GM12878 (cell line): Measurements from ENCODE around the gene FKBP3.

Experiments used
- BCLAF1 ChIP-seq: fragments of 450-650 bp; IDR thresholded peaks from 2 replicates; pipeline ENCODE4 v1.6.1; 2017; ENCODE audit warnings: antibody characterized with exemption, mild to moderate bottlenecking, moderate library complexity
- CBFB ChIP-seq: IDR thresholded peaks from 2 replicates; pipeline ENCODE4 v1.6.1; 2016; ENCODE audit warnings: antibody characterized with exemption, low read depth
- CTCF ChIP-seq, 3 experiments: IDR thresholded peaks in 2 of 3; conservative IDR thresholded peaks in 1 of 3; 2 replicates each; pipeline ENCODE4 v1.5.1; 2011; ENCODE audit warnings: low read depth in 3 of 3, low read length in 3 of 3, mild to moderate bottlenecking in 3 of 3, control low read depth in 2 of 3, moderate library complexity in 2 of 3, inconsistent platforms in 1 of 3, mixed read lengths in 1 of 3; ENCODE audit not compliant: control insufficient read depth in 2 of 3, insufficient read depth in 1 of 3; ENCODE audit errors: extremely low read depth in 1 of 3
- EZH2 ChIP-seq: IDR thresholded peaks from 2 replicates; pipeline ENCODE4 v1.6.1; 2012; ENCODE audit warnings: low read depth, mild to moderate bottlenecking, control low read depth, inconsistent platforms, low read length, borderline replicate concordance; ENCODE audit not compliant: control insufficient read depth
- KDM1A ChIP-seq: fragments of 200-600 bp; sonication (generic); IDR thresholded peaks from 2 replicates; pipeline ENCODE4 v1.6.1; 2016; ENCODE audit warnings: borderline replicate concordance
- POLR2A ChIP-seq: IDR thresholded peaks from 2 replicates; pipeline ENCODE4 v1.6.1; 2011; ENCODE audit warnings: low read depth, mild to moderate bottlenecking, low read length
- SP1 ChIP-seq: IDR thresholded peaks from one replicate; pipeline ENCODE4 v1.6.1; 2011; ENCODE audit warnings: low read depth, low read length
- TF ChIP-seq, protein P1 (sequence below): IDR thresholded peaks from 2 replicates; pipeline ENCODE4 v1.6.1; 2011; ENCODE audit warnings: borderline replicate concordance, low read depth, mild to moderate bottlenecking, moderate library complexity, mixed read lengths, low read length; ENCODE audit not compliant: insufficient read depth; ENCODE audit errors: extremely low read length

- TF ChIP-seq BCLAF1 (no peak), CTCF (IDR thresholded peaks at IDR 0.05 in 2 of 3, conservative IDR thresholded peaks at IDR 0.05 in 1 of 3; ENCODE audit: control insufficient read depth in 2 of 3, extremely low read depth in 1 of 3, insufficient read depth in 1 of 3, low read depth in 3 of 3, low read length in 3 of 3) (no peak), KDM1A (no peak), CBFB (no peak), POLR2A (no peak), SP1 (no peak), EZH2 (no peak)
- TF ChIP-seq, protein P1, sequence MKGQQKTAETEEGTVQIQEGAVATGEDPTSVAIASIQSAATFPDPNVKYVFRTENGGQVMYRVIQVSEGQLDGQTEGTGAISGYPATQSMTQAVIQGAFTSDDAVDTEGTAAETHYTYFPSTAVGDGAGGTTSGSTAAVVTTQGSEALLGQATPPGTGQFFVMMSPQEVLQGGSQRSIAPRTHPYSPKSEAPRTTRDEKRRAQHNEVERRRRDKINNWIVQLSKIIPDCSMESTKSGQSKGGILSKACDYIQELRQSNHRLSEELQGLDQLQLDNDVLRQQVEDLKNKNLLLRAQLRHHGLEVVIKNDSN = no peak
Measured at GRCh38 chr14:45065956-45066355, 68.3 kb downstream of the FKBP3 start.
